Limb (tissue), 2 donors: Measurements from ENCODE around the gene SKA1.

ENCODE experiments used
- DNase-seq, 2 donors: peaks; one replicate each; pipeline ENCODE4 v3.0.0-alpha.2; 2016; ENCODE audit errors: extremely low spot score in 2 of 2

The SKA1 gene

GRCh38 chr18:50374753-50375391, at the start of gene SKA1:
Gene SKA1 (plus strand): TSS chr18:50375046. CDS start chr18:50375831, 785 bp downstream.
- peak; percentile 93 to 98 for DNase-seq

- no peak for DNase-seq
Measured at GRCh38 chr18:50327983-50328382, 46.9 kb upstream of the SKA1 start.

- DNase-seq = no peak
Measured at GRCh38 chr18:50330176-50330575, 44.7 kb upstream of the SKA1 start.

- no peak for DNase-seq
Measured at GRCh38 chr18:50331691-50332090, 43.2 kb upstream of the SKA1 start.

- no peak for DNase-seq
Measured at GRCh38 chr18:50334546-50335152, 40.2 kb upstream of the SKA1 start.

- no peak for DNase-seq
Measured at GRCh38 chr18:50338122-50338521, 36.7 kb upstream of the SKA1 start.

- DNase-seq = no peak
Measured at GRCh38 chr18:50338715-50339114, 36.1 kb upstream of the SKA1 start.

- DNase-seq = no peak
Measured at GRCh38 chr18:50340078-50340477, 34.8 kb upstream of the SKA1 start.

GRCh38 chr18:50341443-50341842, 33.4 kb upstream of the SKA1 start:
- DNase-seq = no peak

- no peak for DNase-seq
Measured at GRCh38 chr18:50350699-50351098, 24.1 kb upstream of the SKA1 start.

- no peak for DNase-seq
Measured at GRCh38 chr18:50356036-50356945, 18.6 kb upstream of the SKA1 start.

- no peak for DNase-seq
Measured at GRCh38 chr18:50358844-50359243, 16.0 kb upstream of the SKA1 start.

GRCh38 chr18:50359806-50360205, 15.0 kb upstream of the SKA1 start:
- DNase-seq = no peak

- DNase-seq = peak in 1 of 2 donors; percentile 18
Measured at GRCh38 chr18:50360611-50361010, 14.2 kb upstream of the SKA1 start.

GRCh38 chr18:50369672-50370071, 5.2 kb upstream of the SKA1 start:
- DNase-seq = no peak

- no peak for DNase-seq
Measured at GRCh38 chr18:50372743-50373142, 2.1 kb upstream of the SKA1 start.

- no peak for DNase-seq
Measured at GRCh38 chr18:50373561-50374219, 1.2 kb upstream of the SKA1 start.

GRCh38 chr18:50374220-50374752, 560 bp upstream of the SKA1 start:
- no peak for DNase-seq

GRCh38 chr18:50377061-50377798, 2.4 kb downstream of the SKA1 start:
- DNase-seq = no peak

- no peak for DNase-seq
Measured at GRCh38 chr18:50388988-50389387, 14.1 kb downstream of the SKA1 start.

GRCh38 chr18:50393802-50394201, 19.0 kb downstream of the SKA1 start:
- no peak for DNase-seq
